ENCODE results near the gene GDI2.

Gene GDI2

DNA sequence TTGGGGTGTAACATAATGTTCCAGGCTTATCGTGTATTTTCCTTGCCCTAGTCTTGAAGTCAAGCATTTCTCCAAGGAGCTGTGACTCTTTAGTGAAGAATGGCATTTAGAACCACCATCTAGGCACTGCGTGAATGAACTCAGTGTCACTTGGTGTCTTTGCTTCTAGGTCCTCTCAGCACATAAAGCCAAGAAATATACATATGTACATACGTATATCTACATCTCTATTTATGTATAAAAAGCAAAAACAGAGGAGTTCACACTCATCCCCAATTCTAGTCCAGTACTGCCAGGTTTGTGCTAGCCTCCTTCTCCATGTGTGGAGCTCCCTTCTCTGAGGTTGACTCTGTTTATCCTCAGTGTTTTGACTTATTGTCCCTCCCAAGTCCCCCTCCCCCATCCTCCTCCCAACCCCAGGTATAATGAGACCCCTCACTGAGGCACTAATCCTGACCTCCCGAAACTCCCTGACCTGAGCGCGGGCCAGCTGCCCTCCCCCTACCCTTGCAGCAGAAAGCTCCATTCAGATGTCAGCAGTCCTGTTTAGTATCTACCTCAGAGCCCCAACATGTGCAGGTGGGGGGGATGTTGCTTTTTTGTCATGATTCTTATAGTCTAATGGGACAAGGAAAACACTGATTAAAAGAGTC lies 61.5 kb downstream of the GDI2 start:
- no peak for TF ChIP-seq POLR2AphosphoS5 (IDR thresholded peaks at IDR 0.05; ENCODE audit: low read depth, low read length)

DNA sequence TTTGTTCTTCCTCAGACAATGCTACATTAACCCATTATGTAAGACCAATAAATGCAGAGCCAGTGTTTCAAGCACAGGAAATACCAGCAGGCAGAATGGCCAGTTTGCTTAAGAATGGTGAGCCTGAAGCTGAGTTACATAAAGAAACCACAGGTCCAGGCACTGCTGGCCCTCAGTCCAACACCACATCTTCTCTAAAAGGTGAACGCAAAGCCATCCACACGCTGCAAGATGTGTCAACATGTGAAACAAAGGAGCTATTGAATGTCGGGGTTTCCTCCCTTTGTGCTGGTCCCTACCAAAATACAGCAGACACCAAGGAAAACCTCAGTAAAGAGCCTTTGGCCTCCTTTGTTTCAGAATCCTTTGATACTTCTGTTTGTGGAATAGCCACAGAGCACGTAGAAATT lies 64.8 kb downstream of the GDI2 start:
- TF ChIP-seq POLR2AphosphoS5 (IDR thresholded peaks at IDR 0.05; ENCODE audit: low read depth, low read length) (no peak), TAF1 (IDR thresholded peaks at IDR 0.05; ENCODE audit: borderline replicate concordance, insufficient read depth, low read length) (no peak), SIN3A (IDR thresholded peaks at IDR 0.05; ENCODE audit: borderline replicate concordance, insufficient read depth, low read length) (no peak), FOXP2 (optimal IDR thresholded peaks at IDR 0.05; ENCODE audit: borderline replicate concordance, extremely low read depth, extremely low read length, insufficient read depth) (no peak)
- TF ChIP-seq, protein P1, sequence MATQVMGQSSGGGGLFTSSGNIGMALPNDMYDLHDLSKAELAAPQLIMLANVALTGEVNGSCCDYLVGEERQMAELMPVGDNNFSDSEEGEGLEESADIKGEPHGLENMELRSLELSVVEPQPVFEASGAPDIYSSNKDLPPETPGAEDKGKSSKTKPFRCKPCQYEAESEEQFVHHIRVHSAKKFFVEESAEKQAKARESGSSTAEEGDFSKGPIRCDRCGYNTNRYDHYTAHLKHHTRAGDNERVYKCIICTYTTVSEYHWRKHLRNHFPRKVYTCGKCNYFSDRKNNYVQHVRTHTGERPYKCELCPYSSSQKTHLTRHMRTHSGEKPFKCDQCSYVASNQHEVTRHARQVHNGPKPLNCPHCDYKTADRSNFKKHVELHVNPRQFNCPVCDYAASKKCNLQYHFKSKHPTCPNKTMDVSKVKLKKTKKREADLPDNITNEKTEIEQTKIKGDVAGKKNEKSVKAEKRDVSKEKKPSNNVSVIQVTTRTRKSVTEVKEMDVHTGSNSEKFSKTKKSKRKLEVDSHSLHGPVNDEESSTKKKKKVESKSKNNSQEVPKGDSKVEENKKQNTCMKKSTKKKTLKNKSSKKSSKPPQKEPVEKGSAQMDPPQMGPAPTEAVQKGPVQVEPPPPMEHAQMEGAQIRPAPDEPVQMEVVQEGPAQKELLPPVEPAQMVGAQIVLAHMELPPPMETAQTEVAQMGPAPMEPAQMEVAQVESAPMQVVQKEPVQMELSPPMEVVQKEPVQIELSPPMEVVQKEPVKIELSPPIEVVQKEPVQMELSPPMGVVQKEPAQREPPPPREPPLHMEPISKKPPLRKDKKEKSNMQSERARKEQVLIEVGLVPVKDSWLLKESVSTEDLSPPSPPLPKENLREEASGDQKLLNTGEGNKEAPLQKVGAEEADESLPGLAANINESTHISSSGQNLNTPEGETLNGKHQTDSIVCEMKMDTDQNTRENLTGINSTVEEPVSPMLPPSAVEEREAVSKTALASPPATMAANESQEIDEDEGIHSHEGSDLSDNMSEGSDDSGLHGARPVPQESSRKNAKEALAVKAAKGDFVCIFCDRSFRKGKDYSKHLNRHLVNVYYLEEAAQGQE (IDR thresholded peaks at IDR 0.05; ENCODE audit: insufficient read depth in 1 of 2, low read depth in 2 of 2, low read length in 2 of 2), result no peak

DNA sequence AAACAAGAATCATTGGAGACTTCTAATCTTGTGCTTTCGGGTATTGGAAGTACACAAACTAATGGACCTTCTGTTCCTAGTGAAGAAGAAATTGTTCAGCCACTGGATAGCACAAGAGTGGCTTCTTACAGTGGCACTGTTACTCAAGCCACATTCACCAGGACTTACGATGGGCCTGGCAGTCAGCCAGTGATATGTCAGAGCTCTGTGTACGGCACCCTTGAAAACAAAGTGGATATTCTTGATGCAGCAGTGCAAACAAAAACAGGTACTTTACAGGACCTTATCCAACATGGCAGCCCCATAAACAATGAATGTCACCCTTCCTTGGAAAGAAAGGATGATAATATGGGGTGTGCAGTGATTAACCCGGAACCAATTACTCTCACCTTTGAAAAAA lies 67.0 kb downstream of the GDI2 start:
- TF ChIP-seq, protein P1 (IDR thresholded peaks at IDR 0.05; ENCODE audit: insufficient read depth in 1 of 2, low read depth in 2 of 2, low read length in 2 of 2), result no peak
- TF ChIP-seq FOXP2 (optimal IDR thresholded peaks at IDR 0.05; ENCODE audit: borderline replicate concordance, extremely low read depth, extremely low read length, insufficient read depth) (no peak), POLR2AphosphoS5 (IDR thresholded peaks at IDR 0.05; ENCODE audit: low read depth, low read length) (no peak), TAF1 (IDR thresholded peaks at IDR 0.05; ENCODE audit: borderline replicate concordance, insufficient read depth, low read length) (no peak), SIN3A (IDR thresholded peaks at IDR 0.05; ENCODE audit: borderline replicate concordance, insufficient read depth, low read length) (no peak)

DNA sequence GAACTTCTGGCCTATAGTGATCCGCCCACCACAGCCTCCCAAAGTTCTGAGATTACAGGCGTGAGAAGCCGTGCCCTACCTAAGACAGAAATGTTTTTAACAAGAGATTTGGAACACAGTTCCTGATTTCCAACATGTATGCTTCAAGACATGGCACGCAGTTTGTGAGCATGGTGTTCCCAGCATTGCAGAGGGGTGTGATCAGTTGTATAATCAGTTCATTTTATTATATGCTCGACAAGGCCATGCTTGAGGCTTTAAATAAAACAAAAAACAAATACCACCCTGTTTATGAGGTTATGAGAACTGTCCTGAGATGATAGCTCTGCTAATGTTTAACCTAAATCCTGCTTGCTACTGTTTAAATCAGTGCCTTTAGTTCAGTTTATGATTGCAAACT lies 68.4 kb downstream of the GDI2 start:
- TF ChIP-seq POLR2AphosphoS5 (IDR thresholded peaks at IDR 0.05; ENCODE audit: low read depth, low read length) (no peak), TAF1 (IDR thresholded peaks at IDR 0.05; ENCODE audit: borderline replicate concordance, insufficient read depth, low read length) (no peak), FOXP2 (optimal IDR thresholded peaks at IDR 0.05; ENCODE audit: borderline replicate concordance, extremely low read depth, extremely low read length, insufficient read depth) (no peak), SIN3A (IDR thresholded peaks at IDR 0.05; ENCODE audit: borderline replicate concordance, insufficient read depth, low read length) (no peak)
- TF ChIP-seq, protein P1 (IDR thresholded peaks at IDR 0.05; ENCODE audit: insufficient read depth in 1 of 2, low read depth in 2 of 2, low read length in 2 of 2), result no peak

DNA sequence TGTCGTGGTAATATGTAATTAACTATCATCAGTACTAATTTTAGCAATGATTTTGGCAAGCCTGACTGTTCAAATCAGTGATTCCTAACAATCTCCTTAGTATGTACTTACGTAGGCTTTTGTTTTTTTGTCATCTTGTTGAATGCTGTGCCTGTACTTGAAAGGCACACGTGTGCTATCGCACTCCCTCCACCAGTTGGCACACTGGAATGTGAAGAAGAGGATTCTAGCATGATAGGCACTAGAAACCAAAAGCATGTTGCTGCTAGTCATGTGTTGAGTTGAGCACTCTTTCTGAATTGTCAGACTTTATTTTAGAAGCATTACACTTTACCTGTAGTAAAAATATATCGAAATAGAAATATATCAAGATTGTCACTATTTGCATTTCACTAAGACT lies 69.5 kb downstream of the GDI2 start:
- TF ChIP-seq, protein P1 (IDR thresholded peaks at IDR 0.05; ENCODE audit: insufficient read depth in 1 of 2, low read depth in 2 of 2, low read length in 2 of 2), result no peak
- TF ChIP-seq TAF1 (IDR thresholded peaks at IDR 0.05; ENCODE audit: borderline replicate concordance, insufficient read depth, low read length), result no peak
- no peak for TF ChIP-seq SIN3A (IDR thresholded peaks at IDR 0.05; ENCODE audit: borderline replicate concordance, insufficient read depth, low read length)
- TF ChIP-seq POLR2AphosphoS5 (IDR thresholded peaks at IDR 0.05; ENCODE audit: low read depth, low read length), result no peak
- no peak for TF ChIP-seq FOXP2 (optimal IDR thresholded peaks at IDR 0.05; ENCODE audit: borderline replicate concordance, extremely low read depth, extremely low read length, insufficient read depth)
